Heart left ventricle (tissue), 16 donors: Measurements from ENCODE around the gene ARHGAP26. TPM values are rescaled to one million over a fixed set of nuclear protein-coding genes. Genes with fewer than 3 reads are reported as not detected.

Experiments
- ATAC-seq, 4 donors: fragments of 200-7000 bp; cut with Tn5 transposase; one replicate each; pipeline ENCODE4 v1.9.1; 2020 to 2022; ENCODE audit warnings: moderate library complexity in 4 of 4, mild to moderate bottlenecking in 3 of 4, moderate number of reproducible peaks in 1 of 4
- DNase-seq, 5 donors: peaks; one replicate each; pipeline ENCODE4 v3.0.0-alpha.2; 2020
- H3K27ac ChIP-seq, 12 donors: fragments of 200-600 bp; sonication (generic) in 4 of 12; one replicate each; pipeline versions ENCODE4 v1.5.0 to v1.8.0; 2016 to 2022; ENCODE audit warnings: mild to moderate bottlenecking in 2 of 12
- H3K27me3 ChIP-seq, 9 donors: fragments of 200-600 bp; sonication (generic) in 2 of 9; one replicate each; pipeline versions ENCODE4 v1.5.1 to v1.8.0; 2016 to 2022; ENCODE audit warnings: mild to moderate bottlenecking in 3 of 9
- H3K36me3 ChIP-seq, 9 donors: fragments of 200-600 bp; sonication (generic) in 2 of 9; one replicate each; pipeline versions ENCODE4 v1.5.0 to v1.8.0; 2018 to 2022; ENCODE audit warnings: mild to moderate bottlenecking in 2 of 9
- H3K4me1 ChIP-seq, 12 donors: fragments of 200-600 bp; sonication (generic) in 4 of 12; one replicate each; pipeline versions ENCODE4 v1.5.0 to v1.8.0; 2016 to 2022; ENCODE audit warnings: mild to moderate bottlenecking in 3 of 12
- H3K4me3 ChIP-seq, 12 donors: fragments of 200-600 bp; sonication (generic) in 4 of 12; one replicate each; pipeline versions ENCODE4 v1.5.0 to v1.8.0; 2017 to 2022; ENCODE audit warnings: mild to moderate bottlenecking in 9 of 12, moderate library complexity in 4 of 12
- H3K9me3 ChIP-seq, 12 donors: fragments of 200-600 bp; sonication (generic) in 4 of 12; one replicate each; pipeline versions ENCODE4 v1.5.0 to v1.8.0; 2016 to 2022; ENCODE audit warnings: mild to moderate bottlenecking in 1 of 12
- CTCF ChIP-seq, 12 donors: fragments of 200-600 bp; sonication (generic) in 4 of 12; IDR thresholded peaks; one replicate each; pipeline versions ENCODE4 v1.5.0 to v1.8.0; 2018 to 2022; ENCODE audit warnings: antibody characterized with exemption in 12 of 12, mild to moderate bottlenecking in 5 of 12
- POLR2A ChIP-seq, 2 donors: fragments of 450-650 bp; IDR thresholded peaks; one replicate each; pipeline ENCODE4 v1.6.1; 2017; ENCODE audit warnings: antibody characterized with exemption in 2 of 2, mild to moderate bottlenecking in 2 of 2, moderate library complexity in 2 of 2
- WGBS, 4 donors: extraction: QIAGEN DNeasy Blood & Tissue Kit in 2 of 4; methylation state at CpG; one replicate each; pipeline versions ENCODE4 v1.1.5 to v1.1.7; 2013 to 2018; 5-methylcytosine and 5-hydroxymethylcytosine counted together
- intact Hi-C, 10 donors: fragments of 100-400 bp; cut with DNase I; formaldehyde crosslinking; loops; one replicate each; pipeline versions ENCODE4 v1.11.1 to v1.14.2; 2022
- polyA plus RNA-seq, 2 donors: library from polyadenylated mRNA; stranded (reverse); fragments of 200-250 nt; gene quantifications; one replicate each; pipeline ENCODE4 v1.2.3, GENCODE V29; 2013
- total RNA-seq, 9 donors: library from RNA; depleted of rRNA in 2 of 9; stranded (reverse); fragments of >200 nt in 2 of 9; fragmentation: NEBNext Ultra II Directional in 3 of 9; extraction: Animal tissue kit (Norgen Biotek cat#: 25700) in 3 of 9; gene quantifications; one replicate each; pipeline versions ENCODE4 v1.1.0 to v1.2.4, GENCODE V29; 2016 to 2023
- donor health status: ischemic (EF 13 %, LVEDD 7.1; RV severe dilation, severe dysfunction).
- donor health status: healthy with polysubstance abuse.
- donor health status: DM: no; HTN: yes; CAD: no.
- donor health status: DM: no; HTN: no; CAD: no.
- donor health status: ischemic (EF 25% LVEDD 6.9; RV normal size, moderate dysfunction).
- donor health status: ischemic (EF 25% LVEDD 5.7; RV mildly dilated, moderate dysfunction).
- donor health status: healthy.
- donor health status: DM: yes; HTN: yes; CAD: no.
- donor health status: ischemic (EF 35%, LVEDD 5.7; RV mildly dilated, moderate dysfunction).
- donor health status: nonischemic (EF 11% LVEDD 7.7; RV severe dilation, severe dysfunction).
- donor health status: DM: yes; HTN: yes; CAD: no.
- donor health status: PGD.
- donor health status: ischemic (EF 29% LVEDD 5.4; RV normal size, mild dysfunction).
- donor health status: nonischemic (EF 23%, LVEDD 6.1; RV moderate dilation, normal function).

ARHGAP26 gene
- total and polyA plus RNA-seq, 11 donors = 11.9 to 52.1 (median 33.7) TPM

DNA sequence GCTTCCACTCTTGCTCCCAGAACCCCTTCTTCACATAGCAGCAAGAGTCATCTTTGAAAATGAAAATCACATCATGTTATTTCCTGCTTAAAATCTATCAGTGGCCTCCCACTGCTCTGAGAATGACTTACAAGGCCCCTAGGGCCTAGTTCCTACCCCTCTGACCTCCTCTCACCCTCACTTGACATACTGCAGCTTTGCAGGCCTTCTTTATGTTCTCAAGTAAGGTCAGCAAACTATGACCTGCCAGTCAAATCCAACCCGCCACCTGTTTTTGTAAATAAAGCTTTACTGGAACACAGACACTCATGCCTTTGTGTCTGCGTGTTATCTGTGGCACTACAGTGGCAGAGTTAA lies 447.6 kb downstream of the ARHGAP26 start:
- Histone ChIP-seq H3K27me3 (no peaks in the 10 kb centered on the region), H3K4me1 (peaks cover 3 to 82% (median 26%) of the 10 kb centered on the region in 12 donors), H3K36me3 (peaks cover 0 to 37% (median 9%) of the 10 kb centered on the region in 9 donors), H3K4me3 (no peak overlapping the region), H3K27ac (no peak overlapping the region), H3K9me3 (no peaks in the 10 kb centered on the region)
- no peak for TF ChIP-seq POLR2A (IDR thresholded peaks at IDR 0.05)
- DNase-seq (no peak), ATAC-seq (no peak)
- WGBS, 4 donors = 88 to 95% (median 95%) methylated on average over 2 of the region's 2 CpGs
- intact Hi-C loops = loop anchor here in 1 of 10 donors (10.0 kb wide), 2 partner anchors 213 to 283 kb away; no protein-coding TSS in a partner anchor

GRCh38 chr5:143218517-143219170 lies 448.5 kb downstream of the ARHGAP26 start:
- peaks cover 0 to 82% (median 18%) of the 10 kb centered on the region in 12 donors for H3K4me1 ChIP-seq
- no peaks in the 10 kb centered on the region for H3K27me3 ChIP-seq
- no peak overlapping the region for H3K4me3 ChIP-seq
- peaks cover 0 to 46% (median 16%) of the 10 kb centered on the region in 9 donors for H3K36me3 ChIP-seq
- H3K27ac ChIP-seq = no peak overlapping the region
- H3K9me3 ChIP-seq = no peaks in the 10 kb centered on the region
- DNase-seq = no peak
- ATAC-seq = no peak
- TF ChIP-seq CTCF (IDR thresholded peaks at IDR 0.05) (no peak), POLR2A (IDR thresholded peaks at IDR 0.05) (no peak)
- intact Hi-C loops = loop anchor here in 1 of 10 donors (10.0 kb wide), 2 partner anchors 214 to 284 kb away; no protein-coding TSS in a partner anchor
- WGBS, 4 donors = 85 to 91% (median 89%) methylated on average over 4 of the region's 4 CpGs

DNA sequence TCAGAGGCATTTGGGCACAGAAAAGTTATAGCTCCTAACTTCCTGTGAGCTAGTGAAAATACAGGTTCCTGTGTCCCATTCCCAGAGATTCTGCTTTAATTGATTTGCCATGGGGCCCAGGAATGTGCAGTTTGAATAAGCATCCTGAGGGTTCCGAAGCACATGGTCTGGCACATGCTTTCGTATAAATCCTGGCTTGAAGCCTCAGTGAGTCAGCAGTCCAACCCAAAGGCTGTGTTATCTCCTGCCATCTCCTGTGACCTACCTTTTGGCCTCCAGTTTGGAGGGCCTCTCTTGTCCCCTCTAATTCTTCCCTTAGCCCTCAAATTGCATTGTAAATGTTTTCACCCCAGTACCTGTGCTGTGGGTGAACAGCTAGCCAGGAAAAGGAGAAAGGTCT lies 449.5 kb downstream of the ARHGAP26 start:
- intact Hi-C loops = loop anchor here in 3 of 10 donors (10.0 kb wide), 4 partner anchors 55 to 285 kb away; no protein-coding TSS in a partner anchor
- 44 to 64% (median 52%) methylated on average over 2 of the region's 2 CpGs for WGBS, 4 donors
- DNase-seq (no peak), ATAC-seq (peak in 1 of 4 donors; percentile 24)
- Histone ChIP-seq H3K9me3 (no peaks in the 10 kb centered on the region), H3K36me3 (peaks cover 0 to 52% (median 20%) of the 10 kb centered on the region in 9 donors), H3K4me1 (peaks cover 0 to 74% (median 16%) of the 10 kb centered on the region in 12 donors), H3K4me3 (no peak overlapping the region), H3K27me3 (no peaks in the 10 kb centered on the region), H3K27ac (peak overlapping the region in 7 of 12 donors; percentile 51 to 80 (median 72))
- TF ChIP-seq CTCF (IDR thresholded peaks at IDR 0.05) (no peak), POLR2A (IDR thresholded peaks at IDR 0.05) (no peak)

- 37 to 62% (median 48%) methylated on average over 3 of the region's 3 CpGs for WGBS, 4 donors
- TF ChIP-seq CTCF (IDR thresholded peaks at IDR 0.05) = no peak
- no peak for TF ChIP-seq POLR2A (IDR thresholded peaks at IDR 0.05)
- H3K36me3 ChIP-seq = peaks cover 0 to 45% (median 17%) of the 10 kb centered on the region in 9 donors
These were observed 450.6 kb downstream of the ARHGAP26 start for GRCh38 chr5:143220748-143221251.

More at GRCh38 chr5:143220748-143221251, 450.6 kb downstream of the ARHGAP26 start:
- intact Hi-C loops = loop anchor here in 2 of 10 donors (10.0 kb wide), 2 partner anchors 54 to 174 kb away; no protein-coding TSS in a partner anchor
- Histone ChIP-seq H3K9me3 (no peaks in the 10 kb centered on the region), H3K4me1 (peaks cover 0 to 69% (median 16%) of the 10 kb centered on the region in 12 donors), H3K27ac (peak overlapping the region in 11 of 12 donors; percentile 26 to 80 (median 63)), H3K4me3 (peak overlapping the region in 6 of 12 donors; percentile 4 to 30 (median 12)), H3K27me3 (no peaks in the 10 kb centered on the region)
- ATAC-seq = peak in 3 of 4 donors; percentile 7 to 56 (median 15)
- DNase-seq = no peak
